Mononuclear cell (primary cell): Measurements from ENCODE around the gene ACTR10. TPM values are rescaled to one million over a fixed set of nuclear protein-coding genes. Genes with fewer than 3 reads are reported as not detected.
"Not testable (repeated sequence)": the region's sequence is repeated elsewhere in the genome, so short reads cannot be mapped to it uniquely, and the experiment has no call there.

ENCODE experiments used
- H3K27me3 ChIP-seq: 2 replicates; pipeline ENCODE4 v1.6.0; 2011; ENCODE audit warnings: low read length, control low read depth; ENCODE audit not compliant: insufficient read depth
- H3K4me1 ChIP-seq: 2 replicates; pipeline ENCODE4 v1.5.1; 2011; ENCODE audit warnings: mild to moderate bottlenecking, low read length, control low read depth; ENCODE audit not compliant: insufficient read depth
- H3K4me3 ChIP-seq: 2 replicates; pipeline ENCODE4 v1.5.1; 2011; ENCODE audit warnings: mild to moderate bottlenecking, low read length, moderate library complexity
- H3K9me3 ChIP-seq: 2 replicates; pipeline ENCODE4 v1.5.1; 2011; ENCODE audit warnings: low read depth, mild to moderate bottlenecking, control low read depth, low read length
- total RNA-seq: library from RNA; depleted of rRNA; stranded (reverse); fragments of >200 nt; gene quantifications from one replicate; pipeline ENCODE4 v1.2.3, GENCODE V29; 2012

Gene ACTR10
- total RNA-seq, 1 donor: 57.7 TPM

- Histone ChIP-seq H3K4me3 (no peak overlapping the region), H3K9me3 (no peaks in the 10 kb centered on the region), H3K27me3 (no peaks in the 10 kb centered on the region), H3K4me1 (peaks cover 12% of the 10 kb centered on the region)
Measured at GRCh38 chr14:58249611-58250010, 49.7 kb downstream of the ACTR10 start.

DNA sequence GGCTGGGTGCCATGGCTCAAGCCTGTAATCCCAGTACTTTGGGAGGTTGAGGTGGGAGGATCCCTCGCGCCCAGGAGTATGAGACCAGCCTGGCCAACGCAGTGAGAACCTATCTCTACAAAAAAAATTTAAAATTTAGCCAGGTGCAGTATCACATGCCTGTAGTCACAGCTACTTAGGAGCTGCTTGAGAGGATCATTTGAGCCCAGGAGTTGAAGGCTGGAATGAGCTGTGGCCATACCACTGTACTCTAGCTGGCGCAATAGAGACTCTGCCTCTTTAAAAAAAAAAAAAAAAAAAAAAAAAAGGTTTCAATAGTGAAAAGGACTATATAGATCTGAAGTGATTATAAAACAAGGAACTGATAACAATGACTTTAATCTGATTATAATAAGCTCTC is 58.2 kb downstream of the ACTR10 start:
- no peaks in the 10 kb centered on the region for H3K9me3 ChIP-seq
- H3K4me1 ChIP-seq: no peaks in the 10 kb centered on the region
- H3K27me3 ChIP-seq: no peaks in the 10 kb centered on the region
- no peak overlapping the region for H3K4me3 ChIP-seq

DNA sequence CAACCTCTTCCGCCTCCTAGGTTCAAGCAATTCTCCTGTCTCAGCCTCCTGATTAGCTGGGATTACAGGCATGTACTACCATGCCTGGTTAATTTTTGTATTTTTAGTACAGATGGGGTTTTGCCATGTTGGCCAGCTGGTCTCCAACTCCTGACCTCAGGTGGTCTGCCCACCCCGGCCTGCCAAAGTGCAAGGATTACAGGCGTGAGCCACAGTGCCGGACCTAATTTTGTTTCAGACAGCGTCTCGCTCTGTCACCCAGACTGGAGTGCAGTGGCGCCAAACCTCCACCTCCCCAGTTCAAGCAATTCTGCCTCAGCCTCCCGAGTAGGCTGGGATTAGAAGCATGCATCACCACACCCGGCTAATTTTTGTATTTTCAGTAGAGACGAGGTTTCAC is 62.1 kb downstream of the ACTR10 start:
- not testable (repeated sequence) for H3K4me1 ChIP-seq, H3K4me3 ChIP-seq, H3K27me3 ChIP-seq, H3K9me3 ChIP-seq

DNA sequence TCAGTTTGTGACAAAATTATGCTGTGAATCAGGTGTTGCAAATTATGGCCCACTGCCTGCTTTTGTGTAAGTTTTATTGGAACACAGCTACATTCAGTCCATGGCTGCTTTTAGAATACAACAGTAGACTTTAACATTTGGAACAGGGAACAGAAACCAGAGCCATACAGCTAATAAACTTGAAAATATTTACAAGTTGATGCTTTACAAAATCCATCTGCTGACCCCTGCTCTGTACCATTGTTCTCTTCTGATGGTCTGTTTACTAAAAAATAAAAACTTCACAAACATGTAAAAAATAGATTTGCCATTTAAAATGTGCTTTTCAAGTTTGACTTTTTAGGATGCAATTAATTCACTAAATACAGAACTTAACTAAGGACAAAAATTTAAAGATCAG is 65.5 kb downstream of the ACTR10 start:
- Histone ChIP-seq H3K27me3 (no peaks in the 10 kb centered on the region), H3K4me3 (no peak overlapping the region), H3K4me1 (no peaks in the 10 kb centered on the region), H3K9me3 (no peaks in the 10 kb centered on the region)

DNA sequence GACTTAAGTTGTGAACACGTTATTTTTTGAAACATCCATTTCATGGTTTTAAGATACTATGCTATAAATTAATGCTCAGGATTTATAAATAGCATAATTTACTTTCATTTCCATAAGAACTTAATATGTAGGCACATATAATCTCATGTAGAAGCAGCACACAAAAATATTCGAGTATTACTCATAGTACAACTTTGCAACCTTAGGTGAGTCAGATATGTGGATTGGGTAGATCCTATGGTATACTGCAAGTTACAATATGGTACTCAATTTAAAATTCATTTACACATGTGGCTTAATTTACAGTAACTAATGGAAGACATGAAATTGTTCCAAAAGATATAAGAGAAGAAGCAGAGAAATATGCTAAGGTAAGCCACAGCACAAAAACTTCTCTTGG is 70.7 kb downstream of the ACTR10 start:
- Histone ChIP-seq H3K27me3 (no peaks in the 10 kb centered on the region), H3K4me3 (no peak overlapping the region), H3K9me3 (no peaks in the 10 kb centered on the region), H3K4me1 (peaks cover 5% of the 10 kb centered on the region)

GRCh38 chr14:58272588-58273372 is 72.8 kb downstream of the ACTR10 start:
- Histone ChIP-seq H3K4me3 (no peak overlapping the region), H3K27me3 (no peaks in the 10 kb centered on the region), H3K9me3 (no peaks in the 10 kb centered on the region), H3K4me1 (peaks cover 8% of the 10 kb centered on the region)

DNA sequence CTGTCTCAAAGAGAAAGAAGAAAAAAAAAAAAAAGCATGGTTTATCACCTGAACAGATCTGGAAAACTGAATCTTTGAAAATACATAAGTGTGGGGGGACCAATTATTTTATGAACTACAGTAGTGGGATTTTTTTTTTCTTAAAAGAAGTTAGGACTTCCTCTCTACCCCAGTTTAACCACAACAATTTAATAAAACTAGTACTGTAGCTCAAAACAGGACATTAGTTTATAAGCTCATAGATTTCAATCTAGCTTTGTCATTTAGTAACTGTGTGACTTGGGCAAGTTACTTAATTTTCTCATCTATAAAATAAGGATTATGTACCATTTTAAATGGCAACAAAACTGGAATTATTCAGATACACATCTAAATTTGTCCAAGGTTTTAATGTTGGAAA is 74.9 kb downstream of the ACTR10 start:
- Histone ChIP-seq H3K4me1 (peaks cover 8% of the 10 kb centered on the region), H3K4me3 (no peak overlapping the region), H3K27me3 (no peaks in the 10 kb centered on the region), H3K9me3 (no peaks in the 10 kb centered on the region)

DNA sequence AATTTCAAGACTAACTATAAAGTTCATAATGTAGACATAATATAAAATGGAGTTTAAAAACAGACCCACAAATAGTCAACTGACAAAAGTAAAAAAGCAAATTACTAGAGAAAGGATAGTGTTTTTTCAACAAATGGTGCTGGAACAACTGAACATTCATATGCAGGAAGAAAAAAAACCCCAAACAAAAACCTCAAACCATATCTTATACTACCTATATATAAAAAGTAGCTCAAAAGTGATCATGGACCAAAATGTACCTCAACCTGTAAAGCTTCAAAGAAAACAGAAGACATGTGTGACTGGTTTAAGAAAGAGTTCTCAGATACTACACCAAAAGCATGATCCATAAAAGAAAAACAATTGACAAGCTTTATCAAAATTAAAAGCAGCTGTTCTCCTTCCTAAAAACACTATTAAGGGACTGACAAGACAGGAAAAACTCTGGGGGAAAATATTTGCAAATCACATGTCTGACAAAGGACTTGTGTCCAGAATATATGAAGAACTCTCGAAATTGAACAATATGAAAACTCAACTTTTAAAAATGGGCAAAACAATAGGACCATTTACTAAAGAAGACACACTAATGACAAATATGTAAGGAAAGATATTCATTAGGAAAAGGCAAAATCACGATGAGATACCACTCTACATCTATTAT is 75.7 kb downstream of the ACTR10 start:
- Histone ChIP-seq H3K27me3 (no peaks in the 10 kb centered on the region), H3K9me3 (no peaks in the 10 kb centered on the region), H3K4me3 (no peak overlapping the region), H3K4me1 (peaks cover 12% of the 10 kb centered on the region)

DNA sequence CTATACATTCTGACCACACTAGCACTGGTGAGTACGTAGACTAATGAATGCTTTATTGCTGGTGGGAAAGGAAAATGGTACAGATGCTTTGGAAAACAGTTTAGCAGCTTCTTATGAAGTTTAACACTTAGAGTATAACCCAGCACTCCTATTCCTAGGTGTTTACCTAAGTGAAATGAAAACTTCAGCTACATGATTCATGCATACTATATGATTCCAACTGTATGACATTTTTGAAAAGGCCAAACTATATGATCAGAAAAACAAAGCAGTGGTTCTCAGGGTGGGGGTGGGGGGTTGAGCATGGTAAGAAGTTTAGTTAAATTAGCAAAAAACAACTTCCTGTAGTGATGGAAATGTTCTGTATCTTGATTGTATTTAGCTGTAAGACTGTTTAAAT is 76.3 kb downstream of the ACTR10 start:
- Histone ChIP-seq H3K4me3 (no peak overlapping the region), H3K27me3 (no peaks in the 10 kb centered on the region), H3K4me1 (peaks cover 16% of the 10 kb centered on the region)

DNA sequence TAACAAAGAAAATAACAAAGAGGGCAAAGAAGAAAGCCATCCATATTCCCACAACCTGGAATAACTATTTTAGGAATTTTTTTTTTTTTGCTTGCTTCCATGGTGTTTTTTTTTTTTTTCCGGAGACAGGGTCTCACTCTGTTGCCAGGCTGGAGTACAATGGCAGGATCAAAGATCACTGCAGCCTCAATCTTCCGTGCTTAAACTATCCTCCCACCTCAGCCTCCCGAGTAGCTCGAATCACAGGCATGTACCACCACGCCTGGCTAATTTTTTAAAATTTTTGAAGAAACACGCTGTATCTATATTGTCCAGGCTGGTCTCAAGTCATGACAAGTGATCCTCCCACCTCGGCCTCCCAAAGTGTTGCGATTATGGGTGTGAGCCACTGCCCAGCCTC is 78.2 kb downstream of the ACTR10 start:
- Histone ChIP-seq H3K27me3 (no peaks in the 10 kb centered on the region), H3K4me1 (peaks cover 28% of the 10 kb centered on the region), H3K9me3 (no peaks in the 10 kb centered on the region), H3K4me3 (no peak overlapping the region)

More for the DNA sequence above, 76.3 kb downstream of the ACTR10 start:
- H3K9me3 ChIP-seq: no peaks in the 10 kb centered on the region

GRCh38 chr14:58280954-58281787 is 81.2 kb downstream of the ACTR10 start:
- Histone ChIP-seq H3K4me1 (peaks cover 23% of the 10 kb centered on the region), H3K9me3 (no peaks in the 10 kb centered on the region), H3K4me3 (no peak overlapping the region), H3K27me3 (no peaks in the 10 kb centered on the region)

DNA sequence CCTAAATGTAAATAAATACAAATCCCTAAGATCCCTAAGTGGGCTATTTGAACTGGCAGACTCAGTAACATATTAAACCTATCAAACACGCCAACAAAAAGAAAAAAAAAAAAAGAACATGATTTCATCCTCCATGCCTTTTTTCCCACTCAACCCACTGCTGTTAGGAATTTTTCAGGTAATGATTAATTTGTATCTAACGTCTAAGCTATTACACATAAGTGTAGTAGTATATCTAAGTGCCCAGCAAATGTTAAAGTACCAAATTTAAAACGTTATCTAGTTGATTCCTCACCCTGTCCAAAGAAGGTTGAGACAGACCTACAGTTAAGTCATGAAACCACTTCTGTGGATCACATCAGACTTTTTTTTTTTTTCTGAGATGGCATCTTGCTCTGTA is 82.0 kb downstream of the ACTR10 start:
- H3K9me3 ChIP-seq: no peaks in the 10 kb centered on the region
- no peaks in the 10 kb centered on the region for H3K27me3 ChIP-seq
- H3K4me3 ChIP-seq: no peak overlapping the region
- peaks cover 22% of the 10 kb centered on the region for H3K4me1 ChIP-seq

DNA sequence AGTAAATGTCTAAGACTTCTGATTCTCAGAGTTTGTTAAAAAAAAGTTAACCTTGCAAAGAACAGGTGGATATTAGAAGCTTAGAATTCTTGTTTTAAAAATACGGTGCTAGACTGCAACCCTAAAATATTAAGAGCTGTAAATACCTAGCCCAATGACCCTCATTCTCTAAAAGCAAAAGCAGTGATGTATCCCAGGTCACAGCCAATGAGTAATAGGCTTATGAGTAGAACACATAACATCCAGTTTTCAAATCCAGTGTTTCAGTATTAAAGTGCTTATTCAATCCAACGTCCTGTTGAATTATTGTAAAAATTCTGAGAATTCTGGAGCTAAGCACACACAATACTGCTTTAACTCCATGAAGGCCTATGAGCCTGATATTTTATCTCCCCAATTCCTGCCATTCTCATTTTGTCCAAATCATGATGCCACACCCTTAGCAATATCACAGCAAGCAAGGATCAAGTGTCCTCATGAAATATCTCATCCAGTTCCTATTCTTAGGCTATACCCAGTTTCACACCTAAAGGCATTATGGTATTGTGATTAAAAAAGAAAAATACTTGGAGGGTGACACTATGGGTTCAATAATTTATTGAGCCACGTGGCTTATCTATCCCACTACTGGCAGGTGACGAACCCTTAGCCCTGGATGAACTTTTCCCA is 83.1 kb downstream of the ACTR10 start:
- peaks cover 20% of the 10 kb centered on the region for H3K4me1 ChIP-seq
- no peaks in the 10 kb centered on the region for H3K27me3 ChIP-seq
- no peak overlapping the region for H3K4me3 ChIP-seq
- H3K9me3 ChIP-seq: no peaks in the 10 kb centered on the region

DNA sequence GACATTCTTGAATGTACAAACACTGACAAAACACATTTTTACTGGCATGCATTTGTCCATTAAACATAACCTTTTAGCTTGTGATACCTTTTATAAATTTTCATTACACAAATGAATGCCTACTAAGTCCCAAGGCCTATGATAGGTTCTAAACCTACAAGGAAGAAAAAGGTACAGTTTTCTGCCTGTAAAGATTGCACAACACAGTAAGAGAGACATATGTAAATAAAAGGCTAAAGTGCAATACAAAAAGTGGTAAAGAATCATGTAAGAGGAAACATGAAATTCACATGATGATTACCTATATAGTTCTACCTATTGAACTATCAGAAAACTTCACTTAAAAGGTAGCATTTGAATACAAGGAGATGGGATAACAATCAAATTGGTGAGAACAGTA is 83.8 kb downstream of the ACTR10 start:
- Histone ChIP-seq H3K4me3 (no peak overlapping the region), H3K27me3 (no peaks in the 10 kb centered on the region), H3K4me1 (peaks cover 20% of the 10 kb centered on the region), H3K9me3 (no peaks in the 10 kb centered on the region)

DNA sequence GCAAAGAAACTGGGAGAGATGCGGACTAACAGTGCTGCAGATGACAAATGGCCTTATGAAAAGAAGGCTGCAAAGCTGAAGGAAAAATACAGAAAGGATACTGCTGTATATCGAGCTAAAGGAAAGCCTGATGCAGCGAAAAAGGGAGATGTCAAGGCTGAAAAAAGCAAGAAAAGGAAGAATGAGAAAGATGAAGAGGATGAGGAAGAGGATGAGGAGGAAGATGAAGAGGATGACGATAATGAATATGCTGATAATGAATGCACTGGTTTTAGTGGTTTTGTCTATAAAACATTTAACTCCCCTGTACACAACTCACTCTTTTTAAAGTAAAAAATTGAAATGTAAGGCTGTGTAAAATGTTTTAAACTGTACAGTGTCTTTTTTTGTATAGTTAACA is 85.2 kb downstream of the ACTR10 start:
- Histone ChIP-seq H3K9me3 (no peaks in the 10 kb centered on the region), H3K4me1 (peaks cover 20% of the 10 kb centered on the region), H3K27me3 (no peaks in the 10 kb centered on the region), H3K4me3 (no peak overlapping the region)
